ENCODE measurements around the gene FRZB. TPM values are rescaled to one million over a fixed set of nuclear protein-coding genes. Genes with fewer than 3 reads are reported as not detected.
"Not testable (repeated sequence)": the region's sequence is repeated elsewhere in the genome, so short reads cannot be mapped to it uniquely, and the experiment has no call there.

FRZB gene
- total RNA-seq, 2 donors from 2014 or later = 1.8 to 2.4 TPM

DNA sequence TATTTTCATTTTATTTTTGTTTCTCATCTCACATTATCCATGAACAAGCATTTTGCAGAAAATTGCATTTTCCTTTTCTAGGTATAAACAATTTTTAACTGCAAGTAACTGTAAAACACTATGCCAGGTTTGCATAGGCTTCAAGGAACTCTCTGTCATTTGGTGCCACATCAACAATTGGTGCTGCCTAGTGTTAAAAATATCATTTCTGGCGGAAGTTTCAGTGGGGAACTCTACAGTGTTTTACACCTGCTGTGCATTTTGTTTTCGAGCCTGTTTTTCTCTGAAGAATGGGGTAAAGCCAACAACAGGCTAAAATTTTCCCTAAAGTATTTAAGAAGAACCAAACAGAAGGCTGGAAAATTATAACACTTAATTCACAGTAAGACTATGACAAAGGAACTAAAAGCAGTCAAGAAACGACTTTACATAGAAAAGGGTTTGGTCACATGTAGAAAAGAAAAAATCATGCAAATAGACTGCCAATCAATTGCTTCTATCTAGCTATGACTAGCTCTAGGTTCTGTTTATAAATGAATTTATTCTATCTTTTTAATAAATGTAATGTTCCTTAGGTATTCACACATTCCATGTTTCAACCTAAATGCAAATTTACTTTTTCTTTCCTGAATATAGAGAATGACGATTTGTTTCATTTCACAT is 21.4 kb upstream of the FRZB start:
- no peak for DNase-seq (ENCODE audit: low spot score)
- TF ChIP-seq, protein P1, sequence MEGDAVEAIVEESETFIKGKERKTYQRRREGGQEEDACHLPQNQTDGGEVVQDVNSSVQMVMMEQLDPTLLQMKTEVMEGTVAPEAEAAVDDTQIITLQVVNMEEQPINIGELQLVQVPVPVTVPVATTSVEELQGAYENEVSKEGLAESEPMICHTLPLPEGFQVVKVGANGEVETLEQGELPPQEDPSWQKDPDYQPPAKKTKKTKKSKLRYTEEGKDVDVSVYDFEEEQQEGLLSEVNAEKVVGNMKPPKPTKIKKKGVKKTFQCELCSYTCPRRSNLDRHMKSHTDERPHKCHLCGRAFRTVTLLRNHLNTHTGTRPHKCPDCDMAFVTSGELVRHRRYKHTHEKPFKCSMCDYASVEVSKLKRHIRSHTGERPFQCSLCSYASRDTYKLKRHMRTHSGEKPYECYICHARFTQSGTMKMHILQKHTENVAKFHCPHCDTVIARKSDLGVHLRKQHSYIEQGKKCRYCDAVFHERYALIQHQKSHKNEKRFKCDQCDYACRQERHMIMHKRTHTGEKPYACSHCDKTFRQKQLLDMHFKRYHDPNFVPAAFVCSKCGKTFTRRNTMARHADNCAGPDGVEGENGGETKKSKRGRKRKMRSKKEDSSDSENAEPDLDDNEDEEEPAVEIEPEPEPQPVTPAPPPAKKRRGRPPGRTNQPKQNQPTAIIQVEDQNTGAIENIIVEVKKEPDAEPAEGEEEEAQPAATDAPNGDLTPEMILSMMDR (IDR thresholded peaks at IDR 0.05) = no peak
- no peaks in the 10 kb centered on the region for H3K9me3 ChIP-seq
- H3K36me3 ChIP-seq = no peaks in the 10 kb centered on the region
- no peaks in the 10 kb centered on the region for H3K27me3 ChIP-seq
- no peak overlapping the region for H3K4me3 ChIP-seq
- no peaks in the 10 kb centered on the region for H3K4me1 ChIP-seq
- no peak overlapping the region for H3K27ac ChIP-seq

DNA sequence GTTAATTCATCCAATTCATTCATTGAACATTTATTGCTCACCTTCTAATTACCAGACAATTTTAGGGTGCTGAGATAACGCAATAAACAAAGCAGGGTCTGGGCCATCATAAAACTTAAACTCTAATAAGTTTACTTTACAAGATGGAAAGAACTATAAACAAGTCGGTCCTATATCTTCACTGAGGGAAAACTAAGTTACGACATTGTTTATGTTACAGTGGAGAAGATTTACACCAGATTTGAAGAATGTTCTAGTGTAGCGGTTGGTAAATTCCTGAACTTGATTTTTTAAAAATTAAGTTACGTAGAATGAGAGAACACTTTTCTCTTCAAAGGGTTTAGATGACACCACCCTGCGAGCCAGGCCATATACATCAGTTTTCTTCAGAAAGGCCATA is 20.7 kb upstream of the FRZB start:
- Histone ChIP-seq H3K4me3 (no peak overlapping the region), H3K4me1 (no peaks in the 10 kb centered on the region), H3K9me3 (no peaks in the 10 kb centered on the region), H3K36me3 (no peaks in the 10 kb centered on the region), H3K27ac (no peak overlapping the region), H3K27me3 (no peaks in the 10 kb centered on the region)
- TF ChIP-seq, protein P1 (IDR thresholded peaks at IDR 0.05) = no peak
- no peak for DNase-seq (ENCODE audit: low spot score)

DNA sequence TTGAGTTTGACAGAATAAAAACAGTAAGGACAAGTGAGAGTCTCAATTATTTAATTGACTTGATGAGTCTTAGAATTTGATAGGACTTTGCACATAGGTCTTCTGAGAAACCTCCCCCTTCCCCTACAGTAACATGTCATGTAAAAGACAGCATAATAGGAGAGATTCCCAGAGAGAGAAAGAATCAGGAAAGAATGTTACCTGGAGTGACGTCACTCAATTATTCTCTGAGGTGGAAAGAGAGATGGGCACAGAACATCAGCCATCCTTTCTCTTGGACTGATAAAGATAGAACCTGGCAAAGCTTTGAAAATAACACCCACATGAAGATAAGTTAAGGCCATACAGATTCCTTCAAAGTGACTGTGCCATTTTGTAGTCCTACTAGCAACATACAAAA is 19.3 kb upstream of the FRZB start:
- Histone ChIP-seq H3K4me1 (no peaks in the 10 kb centered on the region), H3K4me3 (no peak overlapping the region), H3K27ac (no peak overlapping the region), H3K27me3 (no peaks in the 10 kb centered on the region), H3K36me3 (no peaks in the 10 kb centered on the region), H3K9me3 (no peaks in the 10 kb centered on the region)
- TF ChIP-seq, protein P1 (IDR thresholded peaks at IDR 0.05) = no peak
- no peak for DNase-seq (ENCODE audit: low spot score)

DNA sequence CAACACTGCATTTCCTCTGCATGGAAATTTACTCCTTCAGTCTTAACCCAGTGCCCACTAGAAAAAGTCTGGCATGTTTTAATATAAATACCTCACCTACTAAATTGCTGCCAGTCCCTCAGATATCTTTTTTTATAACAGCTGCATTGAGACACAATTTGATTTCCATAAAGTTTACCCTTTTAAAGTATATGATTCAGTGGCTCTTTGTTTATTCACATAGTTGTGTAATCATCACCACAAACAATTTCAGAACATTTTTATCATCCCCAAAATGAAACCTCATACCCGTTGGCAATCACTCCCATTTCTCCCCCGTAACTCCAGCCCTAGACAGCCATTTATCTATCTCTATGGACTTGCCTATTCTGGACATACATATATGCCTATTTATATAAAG is 17.0 kb upstream of the FRZB start:
- TF ChIP-seq, protein P1 (IDR thresholded peaks at IDR 0.05) = no peak
- Histone ChIP-seq H3K27me3 (no peaks in the 10 kb centered on the region), H3K4me1 (no peaks in the 10 kb centered on the region), H3K27ac (no peak overlapping the region), H3K9me3 (no peaks in the 10 kb centered on the region), H3K36me3 (no peaks in the 10 kb centered on the region), H3K4me3 (no peak overlapping the region)
- DNase-seq (ENCODE audit: low spot score) = no peak

DNA sequence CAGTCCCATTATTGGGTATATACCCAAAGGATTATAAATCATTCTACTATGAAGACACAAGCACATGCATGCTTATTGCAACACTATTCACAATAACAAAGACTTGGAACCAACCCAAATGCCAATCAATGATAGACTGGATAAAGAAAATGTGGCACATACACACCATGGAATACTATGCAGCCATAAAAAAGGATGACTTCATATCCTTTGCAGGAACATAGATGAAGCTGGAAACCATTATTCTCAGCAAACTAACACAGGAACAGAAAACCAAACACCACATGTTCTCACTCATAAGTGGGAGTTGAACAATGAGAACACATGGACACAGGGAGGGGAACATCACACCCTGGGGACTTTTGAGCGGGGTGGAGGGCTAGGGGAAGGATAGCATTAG is 13.7 kb upstream of the FRZB start:
- H3K36me3 ChIP-seq; H3K4me3 ChIP-seq; H3K27me3 ChIP-seq; H3K9me3 ChIP-seq; H3K27ac ChIP-seq; DNase-seq (ENCODE audit: low spot score); H3K4me1 ChIP-seq: not testable (repeated sequence)

DNA sequence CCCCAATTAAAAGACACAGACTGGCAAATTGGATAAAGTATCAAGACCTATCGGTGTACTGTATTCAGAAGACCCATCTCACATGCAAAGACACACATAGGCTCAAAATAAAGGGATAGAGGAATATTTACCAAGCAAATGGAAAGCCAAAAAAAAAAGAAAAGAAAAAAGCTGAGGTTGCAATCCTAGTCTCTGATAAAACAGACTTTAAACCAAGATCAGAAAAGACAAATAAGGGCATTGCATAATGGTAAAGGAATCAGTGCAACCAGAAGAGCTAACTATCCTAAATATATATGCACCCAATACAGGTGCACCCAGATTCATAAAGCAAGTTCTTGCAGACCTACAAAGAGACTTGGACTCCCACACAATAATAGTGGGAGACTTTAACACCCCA is 10.2 kb upstream of the FRZB start:
- H3K27ac ChIP-seq; H3K4me1 ChIP-seq; H3K36me3 ChIP-seq; DNase-seq (ENCODE audit: low spot score); H3K27me3 ChIP-seq; H3K9me3 ChIP-seq; H3K4me3 ChIP-seq: not testable (repeated sequence)

DNA sequence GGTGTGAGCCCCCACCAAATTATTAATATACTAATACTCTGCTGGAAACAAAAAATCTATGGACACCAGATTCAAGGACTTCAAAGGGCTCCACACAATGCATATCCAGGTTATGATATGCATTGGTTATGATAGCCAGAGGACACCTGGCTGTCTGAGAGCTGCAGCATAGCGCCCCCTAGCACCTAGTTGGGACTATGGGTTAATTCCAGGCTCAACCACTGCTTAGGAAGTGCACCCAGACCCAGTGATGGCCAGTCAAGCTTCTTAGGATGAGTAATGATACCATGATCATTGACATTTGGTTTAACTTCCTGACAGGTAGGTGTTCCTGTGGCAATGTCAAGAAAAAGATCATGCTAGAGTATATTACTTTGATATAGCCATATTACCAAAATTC is 3.8 kb upstream of the FRZB start:
- H3K4me1 ChIP-seq = peaks cover 0 to 18% of the 10 kb centered on the region in 2 donors
- TF ChIP-seq, protein P1 (IDR thresholded peaks at IDR 0.05) = peak in 1 of 2 donors; percentile 9
- H3K27ac ChIP-seq = no peak overlapping the region
- H3K36me3 ChIP-seq = no peaks in the 10 kb centered on the region
- no peak for DNase-seq (ENCODE audit: low spot score)
- no peaks in the 10 kb centered on the region for H3K9me3 ChIP-seq
- H3K27me3 ChIP-seq = no peaks in the 10 kb centered on the region
- H3K4me3 ChIP-seq = no peak overlapping the region

All from right atrium auricular region (tissue), 2 donors.